ENCODE results near the gene CASP8.

The CASP8 gene

DNA sequence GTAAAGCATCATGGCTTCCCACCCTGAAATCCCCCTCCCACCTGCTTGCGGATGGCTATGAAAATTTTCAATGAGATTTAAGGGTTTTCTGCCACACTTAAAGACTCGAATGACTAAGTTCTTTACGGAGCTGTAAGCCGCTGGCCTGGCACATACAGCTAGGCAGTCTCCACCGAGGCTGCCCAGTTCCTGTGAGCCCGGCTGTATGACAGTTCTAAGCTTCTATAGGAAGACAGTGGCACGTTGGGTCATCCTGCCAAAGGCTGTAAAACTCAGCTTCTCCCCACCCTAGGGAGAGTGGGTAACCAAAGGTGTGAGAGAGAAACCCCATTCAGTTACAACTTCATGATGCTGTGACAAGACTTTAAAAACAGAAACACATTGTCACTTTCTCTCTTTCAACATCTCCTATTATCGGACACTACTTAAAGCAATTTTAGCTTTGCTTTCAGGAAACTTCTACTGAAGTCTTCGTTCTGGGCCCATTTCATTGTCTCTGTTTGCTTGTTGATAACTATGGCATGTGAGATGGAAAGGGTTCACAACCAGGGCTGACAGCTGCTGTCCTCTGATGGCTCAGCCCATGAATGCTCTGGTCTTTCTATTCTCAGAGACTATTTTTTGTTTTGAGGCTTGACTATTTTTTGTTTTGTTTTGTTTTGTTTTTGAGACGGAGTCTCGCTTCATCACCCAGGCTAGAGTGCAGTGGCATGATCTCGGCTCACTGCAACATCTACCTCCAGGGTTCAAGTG lies 7.1 kb downstream of the CASP8 start:
- no peak overlapping the region for H3K4me3 ChIP-seq
- TF ChIP-seq POLR2AphosphoS5 (IDR thresholded peaks at IDR 0.05; ENCODE audit: borderline replicate concordance, low read depth, low read length) (no peak), FOXP2 (optimal IDR thresholded peaks at IDR 0.05; ENCODE audit: control extremely low read depth, extremely low read length, insufficient read depth) (no peak), EZH2 (IDR thresholded peaks at IDR 0.05) (no peak)
- no peaks in the 10 kb centered on the region for H3K36me3 ChIP-seq (ENCODE audit: insufficient read depth, low read length)
- no peak for DNase-seq (ENCODE audit: low read depth, low spot score)
- no peaks in the 10 kb centered on the region for H3K9me3 ChIP-seq (ENCODE audit: low read depth, low read length)
- no peak overlapping the region for H3K9ac ChIP-seq (ENCODE audit: insufficient read length)
- H3K27ac ChIP-seq = no peak overlapping the region

DNA sequence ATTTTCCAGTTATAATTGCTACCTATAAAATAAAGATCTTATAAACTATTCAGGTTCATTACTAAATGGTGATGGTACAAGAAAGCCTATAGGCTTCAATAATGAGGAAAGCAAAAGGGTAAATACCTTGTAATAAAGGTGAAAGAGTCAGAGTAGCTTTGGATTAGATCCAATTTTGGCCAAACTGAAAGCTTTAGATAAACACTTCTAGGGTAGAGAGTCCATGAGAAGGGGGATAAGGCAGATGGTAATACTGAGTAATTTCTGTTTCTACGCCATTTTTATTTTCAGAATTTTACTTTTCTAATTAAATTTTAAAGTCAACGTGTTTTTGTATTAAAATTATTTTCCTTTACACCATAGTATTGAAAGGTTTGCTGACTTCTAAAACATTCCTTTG lies 9.4 kb downstream of the CASP8 start:
- H3K9ac ChIP-seq (ENCODE audit: insufficient read length) = no peak overlapping the region
- peaks cover 2% of the 10 kb centered on the region; the same call in 1 of the 2 replicates for H3K36me3 ChIP-seq (ENCODE audit: insufficient read depth, low read length)
- H3K4me3 ChIP-seq = no peak overlapping the region
- H3K27ac ChIP-seq = no peak overlapping the region
- no peaks in the 10 kb centered on the region for H3K9me3 ChIP-seq (ENCODE audit: low read depth, low read length)
- DNase-seq (ENCODE audit: low read depth, low spot score) = no peak
- no peak for TF ChIP-seq EZH2 (IDR thresholded peaks at IDR 0.05)
- no peak for TF ChIP-seq FOXP2 (optimal IDR thresholded peaks at IDR 0.05; ENCODE audit: control extremely low read depth, extremely low read length, insufficient read depth)
- TF ChIP-seq POLR2AphosphoS5 (IDR thresholded peaks at IDR 0.05; ENCODE audit: borderline replicate concordance, low read depth, low read length) = no peak

DNA sequence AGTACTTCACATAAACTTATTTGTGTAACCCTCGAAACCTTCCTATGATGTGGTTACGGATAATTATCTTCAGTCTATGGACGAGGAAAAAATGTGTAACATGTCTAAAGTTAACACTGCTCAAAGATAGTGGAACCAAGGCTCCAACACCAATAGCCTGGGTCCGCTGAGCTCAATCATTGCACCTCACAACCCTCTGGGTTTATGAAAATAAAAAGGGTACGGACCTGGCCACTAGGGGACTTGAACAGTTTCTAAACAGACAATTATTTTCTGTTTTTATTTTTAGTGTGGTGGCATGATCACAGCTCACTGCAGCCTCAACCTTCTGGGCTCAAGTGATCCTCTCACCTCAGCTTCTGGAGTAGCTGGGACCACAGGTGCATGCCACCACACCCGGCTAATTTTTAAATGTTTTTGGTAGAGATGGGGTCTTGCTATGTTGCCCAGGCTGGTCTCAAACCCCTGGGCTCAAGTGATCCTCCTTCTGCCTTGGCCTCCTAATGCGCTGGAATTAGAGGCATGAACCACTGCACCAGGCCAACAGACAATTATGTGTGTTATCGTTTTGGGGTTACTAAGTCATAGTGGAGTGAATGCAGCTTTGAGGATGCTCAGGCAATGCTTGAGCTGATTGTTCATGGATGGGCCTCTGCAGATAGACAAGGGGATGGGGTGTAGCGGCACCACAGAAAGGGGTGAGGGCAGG lies 10.1 kb downstream of the CASP8 start:
- no peak overlapping the region for H3K9ac ChIP-seq (ENCODE audit: insufficient read length)
- no peak overlapping the region for H3K27ac ChIP-seq
- H3K9me3 ChIP-seq (ENCODE audit: low read depth, low read length) = no peaks in the 10 kb centered on the region
- H3K36me3 ChIP-seq (ENCODE audit: insufficient read depth, low read length) = peaks cover 9% of the 10 kb centered on the region; the same call in 1 of the 2 replicates
- DNase-seq (ENCODE audit: low read depth, low spot score) = no peak
- TF ChIP-seq EZH2 (IDR thresholded peaks at IDR 0.05) (no peak), FOXP2 (optimal IDR thresholded peaks at IDR 0.05; ENCODE audit: control extremely low read depth, extremely low read length, insufficient read depth) (no peak), POLR2AphosphoS5 (IDR thresholded peaks at IDR 0.05; ENCODE audit: borderline replicate concordance, low read depth, low read length) (no peak)
- H3K4me3 ChIP-seq = no peak overlapping the region

DNA sequence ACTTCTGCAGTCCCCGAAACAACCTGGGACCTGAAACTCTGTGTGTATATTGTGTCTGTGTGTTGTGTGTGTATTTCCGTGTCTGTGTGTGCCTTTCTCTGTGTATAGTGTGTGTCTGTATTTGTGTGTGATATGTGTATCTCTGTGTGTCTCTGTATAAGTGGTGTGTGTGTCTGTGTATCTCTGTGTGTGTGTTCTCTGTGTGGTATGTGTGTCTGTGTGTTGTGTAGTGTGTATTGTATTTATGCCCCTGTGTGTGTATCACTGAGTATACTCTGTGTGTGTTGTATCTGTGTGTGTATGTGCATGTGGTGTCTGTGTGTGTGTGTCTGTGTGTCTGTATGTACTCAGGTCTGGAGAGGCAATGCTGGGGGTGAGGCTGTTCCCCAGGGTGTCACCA lies 11.6 kb downstream of the CASP8 start:
- no peaks in the 10 kb centered on the region for H3K9me3 ChIP-seq (ENCODE audit: low read depth, low read length)
- no peak for DNase-seq (ENCODE audit: low read depth, low spot score)
- H3K9ac ChIP-seq (ENCODE audit: insufficient read length) = no peak overlapping the region
- no peak overlapping the region for H3K4me3 ChIP-seq
- H3K27ac ChIP-seq = no peak overlapping the region
- no peak for TF ChIP-seq POLR2AphosphoS5 (IDR thresholded peaks at IDR 0.05; ENCODE audit: borderline replicate concordance, low read depth, low read length)
- no peak for TF ChIP-seq EZH2 (IDR thresholded peaks at IDR 0.05)
- no peak for TF ChIP-seq FOXP2 (optimal IDR thresholded peaks at IDR 0.05; ENCODE audit: control extremely low read depth, extremely low read length, insufficient read depth)
- H3K36me3 ChIP-seq (ENCODE audit: insufficient read depth, low read length) = peaks cover 18% of the 10 kb centered on the region; the same call in 1 of the 2 replicates

DNA sequence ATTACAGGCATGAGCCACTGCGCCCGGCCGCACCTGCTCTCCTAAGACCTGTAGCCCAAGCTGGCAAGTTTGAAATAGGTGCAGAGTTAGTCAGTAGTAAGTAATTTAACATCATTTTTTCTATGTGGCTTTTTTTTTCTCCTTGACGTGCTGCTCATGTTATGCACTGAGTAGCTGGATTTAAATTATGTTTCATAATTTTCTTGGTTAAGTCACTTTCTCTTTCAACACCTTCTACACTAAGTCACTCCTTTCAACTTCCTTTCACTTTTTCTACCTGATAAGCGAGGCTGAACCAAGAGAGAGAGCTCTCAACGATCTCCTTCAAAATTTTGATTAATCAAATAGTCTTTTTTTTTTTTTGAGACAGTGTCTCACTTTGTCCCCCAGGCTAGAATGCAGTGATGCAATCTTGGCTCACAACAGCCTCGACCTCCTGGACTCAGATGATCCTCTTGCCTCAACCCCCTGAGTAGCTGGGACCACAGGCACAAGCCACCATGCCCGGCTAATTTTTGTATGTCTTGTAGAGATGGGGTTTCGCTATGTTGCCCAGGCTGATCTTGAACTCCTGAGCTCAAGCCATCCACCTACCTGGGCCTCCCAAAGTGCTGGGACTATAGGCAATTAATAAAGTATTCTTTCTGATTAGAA lies 13.1 kb downstream of the CASP8 start:
- TF ChIP-seq POLR2AphosphoS5 (IDR thresholded peaks at IDR 0.05; ENCODE audit: borderline replicate concordance, low read depth, low read length) = no peak
- no peak for TF ChIP-seq FOXP2 (optimal IDR thresholded peaks at IDR 0.05; ENCODE audit: control extremely low read depth, extremely low read length, insufficient read depth)
- TF ChIP-seq EZH2 (IDR thresholded peaks at IDR 0.05) = no peak
- DNase-seq (ENCODE audit: low read depth, low spot score) = no peak
- Histone ChIP-seq H3K9me3 (ENCODE audit: low read depth, low read length) (no peaks in the 10 kb centered on the region), H3K9ac (ENCODE audit: insufficient read length) (no peak overlapping the region), H3K4me3 (no peak overlapping the region), H3K36me3 (ENCODE audit: insufficient read depth, low read length) (peaks cover 18% of the 10 kb centered on the region; the same call in 1 of the 2 replicates), H3K27ac (no peak overlapping the region; the same call in 1 of the 2 replicates)

DNA sequence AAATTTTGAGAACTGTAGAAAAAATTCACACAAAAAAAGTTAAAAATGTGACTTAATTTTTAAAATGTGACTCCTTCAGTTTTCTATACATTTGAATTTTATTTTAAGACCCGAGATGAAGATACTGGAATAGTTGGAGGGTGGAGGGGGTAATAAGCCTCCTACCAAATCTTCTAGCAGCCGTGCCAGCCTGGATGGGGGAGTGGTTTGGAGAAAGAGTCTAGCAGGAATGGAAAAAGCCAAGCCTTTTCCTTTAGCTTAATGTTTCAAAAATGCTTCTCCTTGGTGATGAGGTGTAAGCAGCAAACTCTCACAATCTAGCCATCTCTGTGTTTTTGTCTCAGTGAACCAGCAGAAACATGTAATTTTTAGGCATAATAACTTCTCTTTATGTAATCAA lies 14.7 kb downstream of the CASP8 start:
- no peak overlapping the region for H3K9ac ChIP-seq (ENCODE audit: insufficient read length)
- no peak overlapping the region for H3K27ac ChIP-seq
- DNase-seq (ENCODE audit: low read depth, low spot score) = no peak
- H3K36me3 ChIP-seq (ENCODE audit: insufficient read depth, low read length) = peaks cover 18% of the 10 kb centered on the region; the same call in 1 of the 2 replicates
- TF ChIP-seq EZH2 (IDR thresholded peaks at IDR 0.05) (no peak), POLR2AphosphoS5 (IDR thresholded peaks at IDR 0.05; ENCODE audit: borderline replicate concordance, low read depth, low read length) (no peak), FOXP2 (optimal IDR thresholded peaks at IDR 0.05; ENCODE audit: control extremely low read depth, extremely low read length, insufficient read depth) (no peak)
- no peak overlapping the region for H3K4me3 ChIP-seq
- no peaks in the 10 kb centered on the region for H3K9me3 ChIP-seq (ENCODE audit: low read depth, low read length)

DNA sequence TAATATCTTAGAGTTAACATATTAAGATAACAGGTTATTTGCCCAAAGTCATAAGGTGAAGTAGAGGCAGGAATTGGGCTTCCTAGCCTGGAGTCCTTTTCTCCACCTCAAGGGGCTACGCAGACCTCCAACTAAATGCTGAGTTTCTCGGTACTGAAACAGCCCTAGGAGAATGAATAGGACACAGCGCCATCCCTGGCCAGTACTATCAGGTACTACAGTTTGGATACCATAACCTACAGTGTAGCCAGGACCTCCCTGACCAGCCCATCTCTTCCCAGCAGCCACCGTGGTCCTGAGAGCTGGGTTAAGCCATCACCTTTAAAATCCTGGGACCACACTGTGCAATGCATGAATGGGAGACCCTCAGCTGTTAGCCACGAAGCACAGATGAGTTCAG lies 15.7 kb downstream of the CASP8 start:
- H3K4me3 ChIP-seq = no peak overlapping the region
- no peak for DNase-seq (ENCODE audit: low read depth, low spot score)
- H3K36me3 ChIP-seq (ENCODE audit: insufficient read depth, low read length) = peaks cover 18% of the 10 kb centered on the region; the same call in 1 of the 2 replicates
- no peaks in the 10 kb centered on the region for H3K9me3 ChIP-seq (ENCODE audit: low read depth, low read length)
- H3K27ac ChIP-seq = no peak overlapping the region
- no peak overlapping the region for H3K9ac ChIP-seq (ENCODE audit: insufficient read length)
- TF ChIP-seq EZH2 (IDR thresholded peaks at IDR 0.05) (no peak), FOXP2 (optimal IDR thresholded peaks at IDR 0.05; ENCODE audit: control extremely low read depth, extremely low read length, insufficient read depth) (no peak), POLR2AphosphoS5 (IDR thresholded peaks at IDR 0.05; ENCODE audit: borderline replicate concordance, low read depth, low read length) (no peak)

DNA sequence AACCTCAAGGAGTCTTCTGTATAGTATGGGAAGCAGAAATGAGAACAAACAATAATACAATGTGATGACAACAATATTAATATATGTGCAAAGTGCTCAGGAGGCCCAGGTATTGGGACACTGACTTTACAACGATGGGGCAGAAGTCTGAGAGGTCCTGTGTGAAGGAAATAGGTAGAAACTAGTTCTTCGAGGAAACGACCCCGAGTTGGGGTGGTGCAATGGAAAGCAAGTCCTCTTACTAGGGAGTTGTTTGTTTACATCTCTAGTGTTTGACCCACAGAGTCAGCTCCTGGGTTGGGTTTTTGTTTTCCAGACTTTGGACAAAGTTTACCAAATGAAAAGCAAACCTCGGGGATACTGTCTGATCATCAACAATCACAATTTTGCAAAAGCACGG lies 16.2 kb downstream of the CASP8 start:
- H3K9me3 ChIP-seq (ENCODE audit: low read depth, low read length) = no peaks in the 10 kb centered on the region
- H3K9ac ChIP-seq (ENCODE audit: insufficient read length) = no peak overlapping the region
- no peak for DNase-seq (ENCODE audit: low read depth, low spot score)
- H3K27ac ChIP-seq = no peak overlapping the region
- no peak overlapping the region for H3K4me3 ChIP-seq
- H3K36me3 ChIP-seq (ENCODE audit: insufficient read depth, low read length) = peaks cover 18% of the 10 kb centered on the region; the same call in 1 of the 2 replicates
- TF ChIP-seq FOXP2 (optimal IDR thresholded peaks at IDR 0.05; ENCODE audit: control extremely low read depth, extremely low read length, insufficient read depth) (no peak), EZH2 (IDR thresholded peaks at IDR 0.05) (no peak), POLR2AphosphoS5 (IDR thresholded peaks at IDR 0.05; ENCODE audit: borderline replicate concordance, low read depth, low read length) (no peak)

Data from SK-N-MC (cell line).